NCI-H2107 treated with DMSO at 0.1 percent for 48 hours (cell line): ENCODE measurements around the gene GRM7.
"Not testable (repeated sequence)": the region's sequence is repeated elsewhere in the genome, so short reads cannot be mapped to it uniquely, and the experiment has no call there.

Source experiments
- DNase-seq: peaks from one replicate; lab custom pipeline; 2025; ENCODE audit not compliant: unreplicated experiment; lab: John Stamatoyannopoulos, UW

GRM7 gene

GRCh38 chr3:6860954-6861624 is at the start of gene GRM7:
Gene GRM7, plus strand, starts transcription at chr3:6861115.
- no peak for DNase-seq

- no peak for DNase-seq
Observed at GRCh38 chr3:6821411-6821810, 39.5 kb upstream of the GRM7 start.

- DNase-seq: no peak
Observed at GRCh38 chr3:6825524-6825923, 35.4 kb upstream of the GRM7 start.

GRCh38 chr3:6827453-6827852 is 33.5 kb upstream of the GRM7 start:
- no peak for DNase-seq

GRCh38 chr3:6844723-6845122 is 16.2 kb upstream of the GRM7 start:
- DNase-seq: no peak

- no peak for DNase-seq
Observed at GRCh38 chr3:6854184-6854583, 6.7 kb upstream of the GRM7 start.

- no peak for DNase-seq
Observed at GRCh38 chr3:6857510-6857909, 3.4 kb upstream of the GRM7 start.

GRCh38 chr3:6860149-6860953 is 564 bp upstream of the GRM7 start:
- DNase-seq: no peak

- DNase-seq: no peak
Observed at GRCh38 chr3:6861625-6862000, 698 bp downstream of the GRM7 start.

- no peak for DNase-seq
Observed at GRCh38 chr3:6862041-6862879, 1.3 kb downstream of the GRM7 start.

- no peak for DNase-seq
Observed at GRCh38 chr3:6862880-6863195, 1.9 kb downstream of the GRM7 start.

- DNase-seq: no peak
Observed at GRCh38 chr3:6867269-6867668, 6.4 kb downstream of the GRM7 start.

GRCh38 chr3:6878731-6879130 is 17.8 kb downstream of the GRM7 start:
- DNase-seq: no peak

GRCh38 chr3:6912240-6912639 is 51.3 kb downstream of the GRM7 start:
- DNase-seq: no peak

- DNase-seq: no peak
Observed at GRCh38 chr3:6915898-6916297, 55.0 kb downstream of the GRM7 start.

GRCh38 chr3:6921066-6921465 is 60.2 kb downstream of the GRM7 start:
- no peak for DNase-seq

GRCh38 chr3:6921876-6922275 is 61.0 kb downstream of the GRM7 start:
- DNase-seq: no peak

- DNase-seq: no peak
Observed at GRCh38 chr3:6928064-6928463, 67.1 kb downstream of the GRM7 start.

GRCh38 chr3:6929918-6930317 is 69.0 kb downstream of the GRM7 start:
- no peak for DNase-seq

- not testable (repeated sequence) for DNase-seq
Observed at GRCh38 chr3:6935418-6935817, 74.5 kb downstream of the GRM7 start.

- no peak for DNase-seq
Observed at GRCh38 chr3:6935970-6936369, 75.1 kb downstream of the GRM7 start.

GRCh38 chr3:6962801-6963200 is 101.9 kb downstream of the GRM7 start:
- no peak for DNase-seq
